Inflammatory macrophage treated with lipopolysaccharide for 1 hour (primary cell): Measurements from ENCODE around the gene CCBE1.

ENCODE experiments used
- DNase-seq, 2 donors: peaks; one replicate each; pipeline ENCODE4 v3.0.0-alpha.2; 2020 to 2022

CCBE1 gene

GRCh38 chr18:59612381-59612780 is 84.8 kb downstream of the CCBE1 start:
- DNase-seq: no peak

- DNase-seq: no peak
Observed at GRCh38 chr18:59610546-59611140, 86.6 kb downstream of the CCBE1 start.

- no peak for DNase-seq
Observed at GRCh38 chr18:59609654-59610053, 87.6 kb downstream of the CCBE1 start.

DNA sequence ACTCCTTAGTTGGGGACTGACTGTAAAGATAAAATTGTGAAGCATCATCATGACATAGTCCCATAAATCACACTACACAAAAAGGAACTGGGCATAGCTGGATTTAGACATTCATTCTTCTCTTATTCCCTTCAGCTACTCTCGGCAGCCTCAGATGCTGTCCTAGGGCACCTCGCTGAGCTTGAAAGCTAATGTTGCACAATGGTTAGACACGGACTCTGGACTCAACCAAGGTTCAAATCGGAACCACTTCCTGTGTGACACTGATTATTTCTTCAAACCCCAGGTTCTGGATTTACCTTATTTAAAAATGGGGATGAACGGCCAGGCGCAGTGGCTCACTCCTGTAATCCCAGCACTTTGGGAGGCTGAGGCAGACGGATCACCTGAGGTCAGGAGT is 89.8 kb downstream of the CCBE1 start:
- no peak for DNase-seq

GRCh38 chr18:59607078-59607379 is 90.2 kb downstream of the CCBE1 start:
- no peak for DNase-seq

DNA sequence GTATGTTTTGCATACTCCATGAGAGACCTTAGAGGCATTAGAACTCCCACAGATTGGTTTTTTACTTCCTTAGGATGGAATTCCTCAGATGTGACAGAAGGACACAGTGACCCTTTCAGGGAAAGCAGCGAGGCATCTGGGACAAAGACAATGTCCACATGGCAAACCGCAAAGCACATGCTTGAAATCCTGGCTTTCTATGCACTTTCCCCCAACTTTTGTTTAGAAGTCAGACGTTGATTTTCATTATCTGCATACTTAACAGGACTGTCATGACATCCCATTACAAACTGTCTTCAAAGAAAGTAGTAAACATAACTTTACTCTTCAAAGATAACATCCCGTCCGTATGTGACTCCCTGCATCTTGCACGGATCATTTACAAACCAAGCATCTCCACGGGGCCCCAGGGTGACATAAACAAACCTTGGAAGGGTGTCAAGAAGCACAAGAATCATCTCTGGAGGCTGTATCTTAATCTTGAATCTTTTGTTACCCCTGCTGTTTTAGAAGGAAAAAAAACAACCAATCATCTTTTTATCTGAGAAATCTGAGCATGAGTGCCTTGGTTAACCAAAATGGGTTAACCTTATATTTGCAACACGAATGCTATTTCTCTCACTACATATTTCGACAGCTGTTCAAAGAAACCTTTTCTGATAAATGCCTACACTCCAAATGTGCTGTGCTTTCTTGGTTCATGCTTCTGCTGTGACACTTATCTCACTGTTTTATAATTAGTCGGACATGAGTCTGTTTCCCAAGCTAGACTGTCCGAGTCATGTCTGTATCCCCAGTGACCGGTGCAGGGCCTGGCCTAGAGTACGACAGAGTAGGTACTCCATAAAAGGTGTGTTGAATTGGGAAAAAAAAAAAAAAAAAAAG is 90.8 kb downstream of the CCBE1 start:
- no peak for DNase-seq

GRCh38 chr18:59605633-59606192 is 91.5 kb downstream of the CCBE1 start:
- DNase-seq: no peak

DNA sequence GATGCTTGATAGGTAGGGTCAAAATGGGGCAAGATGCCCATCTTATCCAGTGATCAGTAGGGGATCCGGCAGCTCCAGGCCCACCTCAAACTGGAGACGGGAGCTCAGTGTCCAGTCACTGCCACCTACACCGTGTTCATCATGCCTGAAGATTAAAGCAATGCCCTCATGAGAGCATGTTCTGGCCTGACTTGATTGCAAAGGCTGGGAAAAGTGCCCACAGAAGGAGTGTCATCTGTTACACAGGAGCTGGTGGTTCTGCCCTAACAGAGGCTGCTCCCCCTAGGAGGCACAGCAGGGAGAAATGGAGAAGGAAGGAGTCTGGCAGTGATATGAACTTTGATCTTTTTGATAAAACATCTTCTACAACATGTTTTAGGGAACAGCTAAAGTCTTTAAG is 92.3 kb downstream of the CCBE1 start:
- DNase-seq: no peak

DNA sequence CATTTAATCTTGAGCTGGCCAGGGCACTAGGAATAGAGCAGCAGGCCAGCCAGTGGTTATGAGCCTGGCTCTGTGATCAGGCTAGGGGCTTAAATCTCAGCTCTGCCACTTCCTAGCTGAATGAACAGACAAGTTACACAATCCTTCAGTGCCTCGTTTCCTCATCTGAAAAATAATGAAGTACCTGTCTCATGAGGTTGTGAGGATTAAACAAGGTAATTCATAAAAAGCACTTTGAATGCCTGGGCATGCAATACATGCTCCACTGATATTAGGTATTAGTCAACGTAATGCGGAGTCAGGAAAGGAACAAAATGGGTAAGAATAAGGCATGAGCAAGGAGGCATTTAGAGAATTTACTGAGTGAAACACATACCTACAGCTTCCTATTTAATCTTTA is 100.2 kb downstream of the CCBE1 start:
- no peak for DNase-seq

DNA sequence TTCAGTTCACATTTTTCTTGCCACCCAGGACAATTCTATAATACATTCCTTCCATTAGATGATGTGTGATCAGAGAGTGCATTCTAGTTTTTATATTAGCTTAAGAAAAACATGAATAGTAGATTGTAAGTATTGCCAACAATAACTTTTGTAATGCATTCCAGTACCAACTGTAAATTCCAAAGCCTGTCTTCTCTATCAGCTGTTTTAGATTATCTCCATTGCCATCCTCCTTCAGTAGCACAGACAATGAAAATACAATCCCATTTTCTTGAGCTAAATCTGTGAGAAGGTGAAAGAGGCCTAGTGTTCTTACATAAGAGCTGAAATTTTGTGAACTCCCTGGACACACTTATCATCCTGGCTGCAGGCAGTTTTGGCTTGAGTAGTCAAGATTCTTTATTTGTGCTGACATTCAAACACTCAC is 103.9 kb downstream of the CCBE1 start:
- DNase-seq: no peak

DNA sequence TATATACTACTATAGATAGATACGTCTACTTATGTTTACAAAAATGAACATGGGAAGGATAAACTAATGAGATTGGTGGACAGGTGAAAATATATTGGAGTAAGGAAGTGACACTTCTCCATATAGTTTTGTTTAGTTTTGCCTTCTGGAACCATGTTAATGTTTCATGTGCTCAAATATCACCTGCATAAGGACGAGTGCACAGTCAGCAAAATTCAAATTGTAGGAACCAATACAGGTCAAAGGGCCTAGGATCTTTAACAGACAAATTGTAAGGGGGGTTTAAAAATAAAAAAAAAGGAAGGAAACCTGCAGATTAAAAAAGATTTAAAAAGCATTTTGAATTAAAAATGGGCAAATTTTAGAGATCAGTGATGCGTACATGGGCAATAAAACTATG is 104.6 kb downstream of the CCBE1 start:
- no peak for DNase-seq

DNA sequence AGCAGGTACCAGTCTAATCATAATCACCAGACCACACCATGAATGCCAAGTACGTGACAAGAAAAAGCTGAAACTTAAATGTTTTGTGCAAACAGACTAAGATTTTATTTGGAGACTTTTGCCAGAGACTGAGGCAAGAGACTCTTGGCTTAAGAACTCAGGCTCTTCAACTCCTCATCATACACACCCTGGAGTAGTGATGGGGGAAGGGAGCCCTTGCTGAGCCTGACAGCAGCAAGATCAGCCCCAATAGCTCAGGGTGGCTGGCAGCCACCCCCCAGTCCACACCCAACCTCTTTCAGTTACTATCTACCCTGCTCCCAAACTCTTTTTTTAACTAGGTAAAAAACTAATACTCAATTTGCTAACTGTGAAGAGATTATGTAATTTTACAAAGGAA is 114.8 kb downstream of the CCBE1 start:
- DNase-seq: no peak

GRCh38 chr18:59579509-59579908 is 117.7 kb downstream of the CCBE1 start:
- no peak for DNase-seq

GRCh38 chr18:59577386-59577655 is 119.9 kb downstream of the CCBE1 start:
- no peak for DNase-seq

- no peak for DNase-seq
Observed at GRCh38 chr18:59576541-59577385, 120.5 kb downstream of the CCBE1 start.

DNA sequence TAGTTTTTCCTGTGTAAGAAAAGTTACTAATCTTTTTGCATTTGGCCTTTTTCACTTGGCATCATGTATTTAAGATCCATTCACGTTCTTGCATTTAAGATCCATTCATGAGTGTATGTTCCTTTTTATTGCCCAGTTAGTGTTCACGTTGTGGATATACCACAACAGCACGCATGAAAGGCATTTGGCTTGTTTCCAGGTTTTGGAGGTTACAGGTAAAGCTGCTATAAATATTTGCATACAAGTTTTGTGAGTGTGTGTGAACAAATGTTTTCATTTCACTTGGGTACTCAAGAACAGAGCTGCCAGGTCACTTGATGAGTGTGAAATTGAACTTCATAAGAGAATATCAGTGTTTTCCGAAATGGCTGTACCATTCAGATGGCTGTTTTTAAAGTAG is 121.2 kb downstream of the CCBE1 start:
- no peak for DNase-seq

- no peak for DNase-seq
Observed at GRCh38 chr18:59573962-59574361, 123.3 kb downstream of the CCBE1 start.

DNA sequence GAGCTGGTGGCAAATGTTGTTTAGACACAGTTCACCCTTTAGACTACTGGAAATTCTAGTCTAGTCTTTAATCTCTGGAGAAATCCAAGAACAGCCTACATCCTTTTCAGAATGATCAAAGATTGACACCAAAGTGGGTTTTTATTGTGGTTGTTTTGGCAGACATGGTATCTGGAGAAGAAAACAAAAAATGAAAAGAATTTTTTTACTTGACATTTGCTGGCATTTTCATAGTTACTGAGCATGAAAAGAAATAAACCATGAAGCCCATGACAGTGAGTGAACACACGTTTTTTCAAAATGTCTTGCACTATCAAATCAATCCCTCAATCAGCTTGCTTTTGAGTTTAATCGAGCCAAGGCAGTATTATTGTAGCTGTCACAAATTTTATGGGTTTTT is 125.3 kb downstream of the CCBE1 start:
- DNase-seq: no peak

DNA sequence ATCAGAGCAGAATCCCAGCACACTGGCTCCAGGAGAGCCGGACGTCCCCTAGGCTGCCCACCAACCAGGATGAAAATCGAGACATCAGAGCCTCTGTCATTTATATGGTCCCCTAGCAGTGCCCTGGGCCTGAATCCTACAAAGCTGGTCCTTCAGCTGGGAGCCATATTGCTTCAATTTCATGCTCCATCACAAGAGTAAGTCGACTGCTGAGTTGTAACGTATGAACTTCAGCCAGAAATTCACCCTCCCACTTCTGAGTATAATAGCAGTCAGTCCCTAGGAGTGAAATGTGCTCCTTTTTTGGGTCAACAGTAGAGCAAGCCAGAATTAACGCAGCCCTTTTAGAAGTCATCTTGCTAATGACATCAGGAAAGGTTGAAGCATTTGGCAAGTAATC is 126.4 kb downstream of the CCBE1 start:
- DNase-seq: no peak

GRCh38 chr18:59570101-59570775 is 127.0 kb downstream of the CCBE1 start:
- no peak for DNase-seq

DNA sequence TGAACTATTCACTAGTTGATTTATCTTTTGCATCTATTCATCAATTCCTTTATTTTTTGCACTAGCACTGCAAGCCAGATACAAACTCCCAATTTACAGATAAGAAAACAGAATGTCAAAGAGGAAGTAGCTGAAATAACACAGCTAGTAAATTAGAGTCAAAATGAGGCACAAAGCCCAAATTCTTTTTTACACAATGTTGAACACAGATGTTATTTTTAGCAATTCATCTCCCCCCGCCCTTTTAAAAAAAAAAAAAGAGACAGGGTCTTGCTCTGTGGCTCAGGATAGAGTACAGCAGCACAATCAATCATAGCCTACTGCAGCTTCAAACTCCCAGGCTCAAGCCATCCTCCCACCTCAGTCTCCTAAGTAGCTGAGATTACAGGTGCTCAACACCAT is 127.8 kb downstream of the CCBE1 start:
- DNase-seq: no peak

GRCh38 chr18:59567431-59567830 is 129.8 kb downstream of the CCBE1 start:
- DNase-seq: no peak

GRCh38 chr18:59566533-59566971 is 130.7 kb downstream of the CCBE1 start:
- DNase-seq: no peak
